Measurements from ENCODE around the gene PIK3R1.

PIK3R1 gene

GRCh38 chr5:68252673-68253623 lies 37.4 kb downstream of the PIK3R1 start:
- DNase-seq (ENCODE audit: low read depth), result no peak

DNA sequence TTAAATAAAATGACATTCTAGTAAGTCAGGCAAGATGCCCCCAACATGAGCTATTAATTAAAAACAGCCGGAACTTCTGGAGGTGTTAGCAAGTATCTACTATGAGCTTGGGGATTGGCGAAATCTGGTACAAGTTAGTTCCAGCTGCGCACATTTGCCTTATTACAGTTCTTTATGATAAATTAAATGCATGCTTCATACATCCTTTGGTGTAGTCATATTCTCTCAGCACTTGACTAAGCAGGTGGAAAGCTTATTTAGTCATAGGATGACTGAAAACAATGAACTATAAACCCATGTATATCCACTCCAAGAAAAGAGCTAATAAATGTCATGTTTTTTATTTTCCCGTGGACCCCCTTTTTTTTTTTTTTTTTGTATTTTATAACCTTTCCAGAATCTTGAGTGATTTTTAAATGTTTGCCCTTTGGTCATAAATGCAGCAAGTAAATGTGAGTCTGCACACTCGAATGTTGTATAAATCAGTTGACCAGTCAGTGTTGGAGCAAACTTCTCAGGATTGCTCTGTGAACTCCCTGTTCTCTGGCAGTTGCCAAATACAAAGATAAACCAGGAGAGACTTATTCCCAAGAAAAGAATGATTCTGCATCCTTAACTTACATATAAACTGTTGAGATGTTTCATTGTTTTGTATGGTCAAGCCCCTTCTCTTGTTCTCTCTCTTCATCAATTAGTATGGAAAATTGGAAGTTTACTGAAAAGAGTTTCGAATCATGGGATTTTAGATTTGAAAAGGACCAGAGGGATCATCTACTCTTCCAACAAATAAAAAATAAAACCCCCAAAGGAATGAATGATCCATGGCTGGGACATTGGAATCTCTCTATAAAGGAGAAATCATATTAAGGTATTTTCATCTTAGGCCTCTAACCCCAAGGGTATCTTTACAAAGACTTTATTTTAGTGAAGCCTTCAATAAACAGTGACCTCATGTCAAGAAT lies 38.3 kb downstream of the PIK3R1 start:
- no peak for DNase-seq (ENCODE audit: low read depth)

DNA sequence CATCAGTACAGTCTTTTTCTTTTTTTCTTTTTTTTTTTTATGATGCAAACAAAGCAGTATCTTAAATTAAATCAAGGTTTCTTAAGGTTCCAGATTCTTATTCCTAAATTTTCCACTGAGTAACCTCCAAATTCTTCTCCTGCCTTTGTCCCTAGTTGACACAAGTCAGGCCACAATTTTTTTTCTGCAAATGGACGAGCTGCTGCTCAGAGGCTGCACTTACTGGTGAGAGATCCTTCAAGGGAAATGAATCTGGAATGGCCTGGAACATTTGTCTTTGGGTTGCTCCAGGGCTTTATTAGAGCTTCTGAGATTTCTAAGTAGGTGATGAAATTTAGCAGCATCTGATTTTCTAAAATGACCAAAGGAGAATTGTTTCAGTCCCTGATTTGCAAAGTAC lies 39.3 kb downstream of the PIK3R1 start:
- DNase-seq (ENCODE audit: low read depth), result no peak

DNA sequence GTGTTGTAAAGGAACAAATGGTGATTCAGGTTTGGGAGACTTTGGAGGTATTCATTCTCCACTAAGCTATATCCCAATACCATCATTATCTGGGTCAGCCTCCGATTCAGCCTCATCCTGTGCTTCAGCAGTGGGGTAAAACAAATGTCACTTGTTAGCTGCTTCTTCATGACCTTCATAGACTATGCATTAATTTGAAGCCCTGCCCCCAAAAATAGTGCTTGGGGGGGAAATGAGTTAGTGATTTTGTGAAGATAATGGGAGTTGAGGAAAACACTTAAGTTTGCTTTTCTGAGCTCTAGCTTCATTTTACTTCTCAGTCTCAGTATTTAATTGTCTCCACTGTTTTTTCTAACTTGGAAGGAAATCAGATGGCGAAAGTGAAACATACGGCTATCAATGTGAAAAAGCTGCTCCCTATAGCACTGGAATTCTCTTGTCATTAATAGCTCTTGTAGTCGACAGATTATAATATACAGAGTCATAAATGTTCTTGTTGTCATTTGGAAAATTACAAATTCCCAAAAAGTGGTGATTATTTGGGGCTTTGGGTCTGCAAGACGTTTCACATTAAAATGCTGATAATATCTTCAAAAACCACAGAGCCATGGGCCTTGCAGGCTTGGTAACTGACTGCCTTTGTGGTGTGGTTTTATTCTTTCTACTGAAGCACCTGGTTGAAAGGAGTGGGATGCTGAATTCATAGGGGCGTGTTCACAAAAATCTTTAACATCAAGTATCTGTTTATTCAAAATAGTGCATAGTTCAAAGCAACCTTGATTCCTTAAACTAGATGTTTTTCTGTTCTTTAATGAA lies 40.0 kb downstream of the PIK3R1 start:
- no peak for DNase-seq (ENCODE audit: low read depth)

DNA sequence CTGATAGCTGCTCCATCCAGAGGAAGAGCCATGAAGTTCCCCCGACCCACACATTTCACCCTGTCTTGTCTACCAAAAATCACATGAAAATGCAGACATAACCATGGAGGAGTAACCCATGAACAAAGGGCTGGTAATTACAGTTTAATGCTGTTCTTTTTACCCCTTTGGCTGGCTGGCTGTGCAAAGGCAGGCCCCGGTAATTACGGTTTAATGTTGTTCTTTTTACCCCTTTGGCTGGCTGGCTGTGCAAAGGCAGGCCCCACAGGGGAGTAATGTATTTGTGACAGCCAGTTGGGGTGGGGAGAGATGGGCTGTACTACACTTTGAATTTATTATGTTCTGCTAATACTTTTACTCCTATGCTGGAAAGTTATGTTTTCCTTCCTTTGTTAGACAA lies 41.7 kb downstream of the PIK3R1 start:
- DNase-seq (ENCODE audit: low read depth), result no peak

DNA sequence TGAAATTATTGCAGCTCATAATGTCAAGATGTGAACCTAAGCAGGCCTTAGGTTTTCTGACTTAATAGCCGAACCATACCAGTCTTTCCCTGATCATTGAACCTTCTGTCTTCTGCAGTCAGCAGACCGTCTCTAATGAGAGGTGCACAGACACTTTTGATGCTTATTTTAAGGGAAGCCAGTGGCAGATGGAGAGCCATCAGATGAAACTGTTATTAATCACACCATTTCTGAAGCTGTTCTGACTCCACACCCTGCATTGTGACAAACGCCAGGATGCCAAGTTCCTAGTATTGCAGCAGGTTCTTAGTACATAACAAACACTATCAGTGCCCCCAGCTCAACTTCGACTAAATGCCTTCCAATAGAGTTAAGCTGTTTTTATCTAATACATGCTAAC lies 43.0 kb downstream of the PIK3R1 start:
- no peak for DNase-seq (ENCODE audit: low read depth)

DNA sequence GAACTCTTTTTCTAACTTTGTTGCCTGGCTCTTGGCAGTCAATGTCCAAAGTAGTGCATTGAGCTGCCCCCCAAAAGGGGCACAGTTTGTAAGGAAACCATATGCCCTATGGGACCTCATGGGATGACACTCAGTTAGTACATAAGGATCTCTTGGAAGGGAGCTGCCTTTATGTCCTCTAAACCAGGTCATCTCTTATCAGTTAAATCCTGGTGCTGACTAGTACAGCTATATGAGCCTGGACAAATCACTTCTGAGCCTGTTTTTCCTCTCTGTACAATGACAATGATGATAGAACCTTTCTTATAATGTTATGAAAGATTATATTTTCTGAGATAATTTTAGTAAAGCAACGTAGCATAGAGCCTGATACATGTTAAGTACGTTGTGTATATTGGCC lies 44.1 kb downstream of the PIK3R1 start:
- no peak for DNase-seq (ENCODE audit: low read depth)

GRCh38 chr5:68260467-68260866 lies 44.9 kb downstream of the PIK3R1 start:
- no peak for DNase-seq (ENCODE audit: low read depth)

GRCh38 chr5:68261169-68261568 lies 45.6 kb downstream of the PIK3R1 start:
- DNase-seq (ENCODE audit: low read depth), result no peak

DNA sequence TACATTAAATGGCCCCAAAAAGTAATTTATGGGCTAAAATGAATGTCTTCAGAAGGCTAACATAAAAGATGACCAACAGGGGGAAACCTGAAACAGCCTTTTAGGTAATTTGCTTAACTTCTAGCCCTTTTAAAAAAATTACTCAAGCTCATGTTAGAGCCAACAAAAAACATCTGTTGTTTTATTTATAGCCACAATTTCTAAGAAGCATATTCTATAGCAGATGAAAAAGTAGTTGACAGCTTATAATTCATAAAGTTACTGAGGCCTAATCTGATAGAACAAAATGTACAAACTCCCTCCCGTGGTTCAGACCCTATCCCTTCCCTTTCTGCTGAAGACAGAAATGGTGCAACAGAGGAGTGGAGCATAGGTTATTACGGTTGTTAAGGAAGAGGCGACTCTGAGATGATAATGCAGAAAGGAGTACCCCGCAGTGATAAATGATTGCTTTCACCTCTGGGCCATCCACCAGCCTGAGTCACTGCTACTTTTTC lies 46.1 kb downstream of the PIK3R1 start:
- no peak for DNase-seq (ENCODE audit: low read depth)

GRCh38 chr5:68264024-68264956 lies 48.7 kb downstream of the PIK3R1 start:
- DNase-seq (ENCODE audit: low read depth), result no peak

GRCh38 chr5:68265347-68265746 lies 49.8 kb downstream of the PIK3R1 start:
- no peak for DNase-seq (ENCODE audit: low read depth)

DNA sequence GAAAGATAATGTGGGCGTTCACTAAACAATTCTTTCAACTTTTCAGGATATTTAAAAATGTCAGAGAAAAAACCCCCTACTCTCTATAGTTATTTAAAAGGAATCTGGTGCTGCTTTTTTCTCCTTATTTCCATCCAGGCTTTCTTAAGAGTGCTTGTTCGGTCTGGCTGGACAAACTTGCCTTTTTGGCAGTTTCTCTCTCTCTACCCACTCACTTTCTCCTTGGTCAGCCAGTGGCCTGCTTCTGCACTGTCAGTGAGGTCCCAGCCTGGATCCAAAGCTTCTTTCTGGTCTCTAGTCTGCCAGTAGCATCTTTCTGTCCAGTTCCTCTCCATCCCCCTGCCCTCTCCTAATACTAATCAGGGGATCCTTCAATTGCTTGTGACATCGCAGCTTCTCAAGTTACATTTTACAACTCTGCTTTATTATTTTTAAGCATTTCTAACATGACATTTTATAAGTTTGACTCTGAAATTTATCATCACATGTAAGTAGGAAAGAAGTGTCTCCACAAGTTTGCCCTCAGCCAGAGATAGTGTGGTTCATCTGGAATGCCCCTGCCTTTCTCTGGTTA lies 50.4 kb downstream of the PIK3R1 start:
- no peak for DNase-seq (ENCODE audit: low read depth)

DNA sequence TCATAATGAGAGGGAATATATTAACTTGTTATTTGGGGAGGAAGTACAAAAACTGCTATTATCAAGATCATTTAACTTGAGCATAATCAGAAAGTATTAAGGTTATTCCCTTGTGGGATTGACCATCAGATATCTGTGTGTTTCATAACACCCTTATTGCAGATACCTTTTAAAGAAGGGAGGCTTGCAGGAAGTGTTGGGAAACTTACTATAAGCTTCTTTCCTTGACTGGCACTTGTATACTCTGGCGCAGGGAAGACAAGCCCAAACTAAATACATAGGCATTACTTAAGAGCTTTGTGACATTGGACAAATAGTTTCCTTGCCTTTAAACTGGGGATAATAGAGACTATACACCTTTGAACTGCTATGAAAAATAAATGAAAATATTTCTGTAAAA lies 50.9 kb downstream of the PIK3R1 start:
- DNase-seq (ENCODE audit: low read depth), result no peak

DNA sequence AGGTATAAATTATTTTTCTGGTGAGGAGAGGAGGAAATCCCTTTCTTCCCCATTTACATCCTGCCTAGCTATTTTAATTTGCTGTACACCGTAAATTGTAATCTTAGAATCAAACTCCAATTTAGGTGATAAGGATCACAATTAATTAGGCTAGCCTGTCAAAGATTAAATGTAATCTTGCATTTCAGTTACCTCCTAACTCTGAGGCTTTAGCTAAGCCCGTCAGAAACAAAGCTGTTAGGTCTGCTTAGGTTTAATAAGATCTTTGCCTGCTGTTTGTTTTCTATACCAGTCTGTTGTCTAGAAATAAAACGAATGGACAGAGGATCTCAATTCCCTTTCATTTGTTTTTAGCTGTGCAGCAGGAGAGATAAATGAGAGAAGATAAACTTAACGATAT lies 51.5 kb downstream of the PIK3R1 start:
- no peak for DNase-seq (ENCODE audit: low read depth)

GRCh38 chr5:68268101-68268851 lies 52.7 kb downstream of the PIK3R1 start:
- DNase-seq (ENCODE audit: low read depth), result no peak

- no peak for DNase-seq (ENCODE audit: low read depth)
Measured at GRCh38 chr5:68268852-68269130, 53.2 kb downstream of the PIK3R1 start.

DNA sequence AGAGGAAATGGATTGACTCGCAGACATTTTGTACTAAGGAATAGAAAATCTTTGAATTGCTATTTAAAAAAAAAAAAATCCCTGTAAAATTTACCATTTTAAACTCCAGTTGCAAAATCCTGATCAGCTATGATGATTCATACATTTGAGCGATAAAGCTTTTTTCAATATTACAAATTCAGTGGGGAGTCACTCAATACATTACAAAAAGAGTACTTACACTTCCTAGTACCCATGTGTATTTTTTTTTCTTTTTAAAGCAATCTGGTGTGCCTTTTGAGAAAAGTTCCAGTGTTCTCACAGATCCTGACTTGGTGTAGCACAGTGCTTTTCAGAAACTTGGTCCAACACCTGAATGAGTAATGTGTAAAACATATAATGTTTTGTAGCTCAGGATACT lies 54.3 kb downstream of the PIK3R1 start:
- no peak for DNase-seq (ENCODE audit: low read depth)

DNA sequence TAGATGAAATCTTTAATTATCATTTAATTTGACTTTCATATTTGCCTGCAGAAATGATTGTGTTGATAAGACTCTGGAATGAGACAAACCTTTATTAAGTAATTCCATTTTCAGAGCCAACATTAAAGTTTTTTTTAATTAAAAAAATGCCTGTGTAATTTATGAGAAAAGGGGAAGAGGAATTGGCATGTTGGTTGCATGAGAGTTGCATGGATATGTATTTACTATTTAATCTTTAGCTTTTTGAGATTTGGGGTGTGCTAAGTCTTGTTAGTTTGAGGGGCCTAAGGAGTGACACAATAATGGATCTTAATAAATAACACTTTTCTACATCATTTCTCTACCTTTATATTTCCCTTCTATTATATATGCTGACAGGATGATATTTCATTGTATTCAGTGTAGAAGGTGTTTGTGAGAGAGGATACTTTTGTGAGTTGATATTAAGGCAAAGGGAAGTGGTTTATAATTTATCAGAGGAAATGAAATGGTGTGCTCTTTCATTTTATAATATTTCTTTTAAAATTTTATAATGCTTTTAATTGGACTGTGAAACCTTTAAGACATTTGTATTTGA lies 54.9 kb downstream of the PIK3R1 start:
- no peak for DNase-seq (ENCODE audit: low read depth)
